GM18505 (cell line): ENCODE data around the gene PAEP.

Experiments used
- ATAC-seq: cut with Tn5 transposase; IDR thresholded peaks from one replicate; pipeline ENCODE4 v1.9.1; 2021; ENCODE audit not compliant: unreplicated experiment
- POLR2A ChIP-seq: IDR thresholded peaks from 4 replicates; pipeline ENCODE4 v1.6.1; 2011; ENCODE audit warnings: borderline replicate concordance; ENCODE audit not compliant: insufficient read depth, insufficient read length; ENCODE audit errors: extremely low read depth

The PAEP gene

GRCh38 chr9:135587658-135588057 is 26.1 kb downstream of the PAEP start:
- no peak for ATAC-seq
- TF ChIP-seq POLR2A: no peak

GRCh38 chr9:135588371-135588770 is 26.8 kb downstream of the PAEP start:
- TF ChIP-seq POLR2A: no peak

GRCh38 chr9:135588886-135589595 is 27.5 kb downstream of the PAEP start:
- no peak for TF ChIP-seq POLR2A
- ATAC-seq: no peak

More at GRCh38 chr9:135588371-135588770, 26.8 kb downstream of the PAEP start:
- ATAC-seq: no peak

- ATAC-seq: no peak
Observed at GRCh38 chr9:135589596-135590485, 28.3 kb downstream of the PAEP start.

GRCh38 chr9:135590486-135591079 is 29.0 kb downstream of the PAEP start:
- TF ChIP-seq POLR2A: no peak
- no peak for ATAC-seq

More at GRCh38 chr9:135589596-135590485, 28.3 kb downstream of the PAEP start:
- TF ChIP-seq POLR2A: no peak

GRCh38 chr9:135591506-135592330 is 30.2 kb downstream of the PAEP start:
- no peak for ATAC-seq
- TF ChIP-seq POLR2A: no peak

GRCh38 chr9:135592331-135592590 is 30.7 kb downstream of the PAEP start:
- TF ChIP-seq POLR2A: no peak
- ATAC-seq: no peak

GRCh38 chr9:135592625-135593024 is 31.1 kb downstream of the PAEP start:
- TF ChIP-seq POLR2A: no peak
- no peak for ATAC-seq

- ATAC-seq: no peak
- no peak for TF ChIP-seq POLR2A
Observed at GRCh38 chr9:135596211-135596610, 34.7 kb downstream of the PAEP start.

- no peak for ATAC-seq
- TF ChIP-seq POLR2A: no peak
Observed at GRCh38 chr9:135600296-135600817, 38.8 kb downstream of the PAEP start.

- no peak for ATAC-seq
Observed at GRCh38 chr9:135601988-135602387, 40.4 kb downstream of the PAEP start.

GRCh38 chr9:135602789-135603481 is 41.4 kb downstream of the PAEP start:
- TF ChIP-seq POLR2A: no peak
- no peak for ATAC-seq

More at GRCh38 chr9:135601988-135602387, 40.4 kb downstream of the PAEP start:
- no peak for TF ChIP-seq POLR2A

- TF ChIP-seq POLR2A: no peak
- no peak for ATAC-seq
Observed at GRCh38 chr9:135604437-135605237, 43.1 kb downstream of the PAEP start.
